Adipose tissue (tissue), 3 donors: ENCODE results near the gene ENO4. TPM values are rescaled to one million over a fixed set of nuclear protein-coding genes. Genes with fewer than 3 reads are reported as not detected.

ENCODE experiments used
- H3K27ac ChIP-seq: one replicate; pipeline ENCODE4 v1.5.1; 2013; ENCODE audit warnings: low read depth, low read length
- WGBS, 3 donors: extraction: QIAGEN DNeasy Blood & Tissue Kit; methylation state at CpG; one replicate each; pipeline ENCODE4 v1.1.7; 2013; 5-methylcytosine and 5-hydroxymethylcytosine counted together
- polyA plus RNA-seq, 3 donors: library from polyadenylated mRNA; stranded (reverse); fragments of 200-250 nt; gene quantifications; one replicate each; pipeline ENCODE4 v1.2.3, GENCODE V29; 2013
- donor health status: healthy with polysubstance abuse.
- donor health status: Bipolar disorder and iron deficiency.
- donor health status: healthy.

The ENO4 gene
- polyA plus RNA-seq = under 1 TPM in 2 of 3 donors, not detected in 1; 0.06 to 0.16 TPM

- WGBS, 3 donors = 1 to 3% (median 2%) methylated on average over 48 to 55 of the region's 55 CpGs
- H3K27ac ChIP-seq = no peak within 1 kb of the TSS
Measured at GRCh38 chr10:116849248-116850057, at the start of gene ENO4. Gene ENO4, plus strand, starts transcription at chr10:116849499. Its CDS starts 68 bp downstream, at chr10:116849567.

- WGBS, 3 donors = 74 to 88% (median 84%) methylated on average over 9 of the region's 9 CpGs
- H3K27ac ChIP-seq = no peak overlapping the region
Measured at GRCh38 chr10:116800286-116800929, 48.9 kb upstream of the ENO4 start.

- 81 to 85% (median 81%) methylated on average over 4 of the region's 4 CpGs for WGBS, 3 donors
Measured at GRCh38 chr10:116801658-116802057, 47.6 kb upstream of the ENO4 start.

GRCh38 chr10:116802474-116802873 is 46.8 kb upstream of the ENO4 start:
- 79 to 87% (median 81%) methylated on average over 6 of the region's 6 CpGs for WGBS, 3 donors
- H3K27ac ChIP-seq = no peak overlapping the region

More at GRCh38 chr10:116801658-116802057, 47.6 kb upstream of the ENO4 start:
- no peak overlapping the region for H3K27ac ChIP-seq

GRCh38 chr10:116802876-116803275 is 46.4 kb upstream of the ENO4 start:
- 88 to 92% (median 89%) methylated on average over 19 of the region's 19 CpGs for WGBS, 3 donors
- H3K27ac ChIP-seq = no peak overlapping the region

GRCh38 chr10:116803451-116804249 is 45.6 kb upstream of the ENO4 start:
- WGBS, 3 donors = 63 to 73% (median 67%) methylated on average over 22 of the region's 22 CpGs
- no peak overlapping the region for H3K27ac ChIP-seq

- 85 to 90% (median 85%) methylated on average over 13 of the region's 13 CpGs for WGBS, 3 donors
- no peak overlapping the region for H3K27ac ChIP-seq
Measured at GRCh38 chr10:116808706-116809105, 40.6 kb upstream of the ENO4 start.

- no peak overlapping the region for H3K27ac ChIP-seq
- 38 to 59% (median 47%) methylated on average over 20 of the region's 20 CpGs for WGBS, 3 donors
Measured at GRCh38 chr10:116809483-116810119, 39.7 kb upstream of the ENO4 start.

GRCh38 chr10:116810120-116810500 is 39.2 kb upstream of the ENO4 start:
- no peak overlapping the region for H3K27ac ChIP-seq

GRCh38 chr10:116810895-116811294 is 38.4 kb upstream of the ENO4 start:
- 81 to 90% (median 89%) methylated on average over 2 of the region's 2 CpGs for WGBS, 3 donors
- H3K27ac ChIP-seq = no peak overlapping the region

More at GRCh38 chr10:116810120-116810500, 39.2 kb upstream of the ENO4 start:
- WGBS, 3 donors = 31 to 68% (median 64%) methylated on average over 10 of the region's 10 CpGs

GRCh38 chr10:116811691-116812090 is 37.6 kb upstream of the ENO4 start:
- no peak overlapping the region for H3K27ac ChIP-seq

GRCh38 chr10:116815641-116816415 is 33.5 kb upstream of the ENO4 start:
- 62 to 65% (median 64%) methylated on average over 18 of the region's 18 CpGs for WGBS, 3 donors
- H3K27ac ChIP-seq = no peak overlapping the region

More at GRCh38 chr10:116811691-116812090, 37.6 kb upstream of the ENO4 start:
- WGBS, 3 donors = 87 to 90% (median 88%) methylated on average over 11 of the region's 11 CpGs

GRCh38 chr10:116817178-116817577 is 32.1 kb upstream of the ENO4 start:
- WGBS, 3 donors = 43 to 68% (median 63%) methylated on average over 10 of the region's 10 CpGs
- no peak overlapping the region for H3K27ac ChIP-seq

GRCh38 chr10:116817780-116818343 is 31.4 kb upstream of the ENO4 start:
- WGBS, 3 donors = 56 to 76% (median 72%) methylated on average over 8 of the region's 8 CpGs
- no peak overlapping the region for H3K27ac ChIP-seq

GRCh38 chr10:116819999-116820677 is 29.2 kb upstream of the ENO4 start:
- H3K27ac ChIP-seq = no peak overlapping the region
- 83 to 89% (median 84%) methylated on average over 6 of the region's 6 CpGs for WGBS, 3 donors

- H3K27ac ChIP-seq = no peak overlapping the region
- 60 to 73% (median 70%) methylated on average over 7 of the region's 7 CpGs for WGBS, 3 donors
Measured at GRCh38 chr10:116825901-116826300, 23.4 kb upstream of the ENO4 start.

GRCh38 chr10:116826803-116827202 is 22.5 kb upstream of the ENO4 start:
- WGBS, 3 donors = 81 to 86% (median 83%) methylated on average over 7 of the region's 7 CpGs
- H3K27ac ChIP-seq = no peak overlapping the region
